PC-3 (cell line): Measurements from ENCODE around the gene CDC42SE2.

Source experiments
- CTCF ChIP-seq: fragments of 300-600 bp; sonication (generic); conservative IDR thresholded peaks from 2 replicates; pipeline ENCODE4 v1.5.1; 2017; ENCODE audit warnings: antibody characterized with exemption, low read depth, mild to moderate bottlenecking, low read length
- EZH2 ChIP-seq: fragments of 300-600 bp; sonication (generic); IDR thresholded peaks from one replicate; pipeline ENCODE4 v1.6.1; 2017; ENCODE audit warnings: antibody characterized with exemption, mild to moderate bottlenecking, low read length; ENCODE audit not compliant: unreplicated experiment

- TF ChIP-seq EZH2 = no peak
- no peak for TF ChIP-seq CTCF
These were observed 13.6 kb downstream of the CDC42SE2 start for GRCh38 chr5:131277447-131277846.
